Inflammatory macrophage treated with lipopolysaccharide for 1 hour (primary cell): ENCODE measurements around the gene SLC25A48.
"Not testable (repeated sequence)": the region's sequence is repeated elsewhere in the genome, so short reads cannot be mapped to it uniquely, and the experiment has no call there.

Source experiments
- DNase-seq, 2 donors: peaks; one replicate each; pipeline ENCODE4 v3.0.0-alpha.2; 2020 to 2022

The SLC25A48 gene

DNA sequence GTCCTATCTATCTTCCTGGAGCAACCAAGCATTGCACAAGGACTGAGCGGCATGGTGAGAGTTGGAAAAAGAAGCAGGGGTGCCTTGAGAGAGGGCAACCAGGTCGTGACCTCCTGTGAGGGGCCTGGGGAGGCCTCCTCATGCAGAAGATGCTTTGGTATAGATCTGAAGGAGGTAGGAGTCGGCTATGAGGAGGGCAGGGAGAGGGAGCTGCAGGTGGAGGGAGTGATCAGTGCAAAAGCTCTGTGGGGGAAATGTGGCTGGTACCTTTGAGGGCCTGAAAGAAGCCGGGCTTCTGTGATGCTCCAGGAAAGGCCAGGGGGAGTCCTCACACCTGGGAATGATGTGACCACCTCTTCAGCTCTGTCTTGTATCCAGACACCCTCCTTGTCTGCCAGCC, 3.6 kb upstream of the SLC25A48 start:
- DNase-seq = no peak

DNA sequence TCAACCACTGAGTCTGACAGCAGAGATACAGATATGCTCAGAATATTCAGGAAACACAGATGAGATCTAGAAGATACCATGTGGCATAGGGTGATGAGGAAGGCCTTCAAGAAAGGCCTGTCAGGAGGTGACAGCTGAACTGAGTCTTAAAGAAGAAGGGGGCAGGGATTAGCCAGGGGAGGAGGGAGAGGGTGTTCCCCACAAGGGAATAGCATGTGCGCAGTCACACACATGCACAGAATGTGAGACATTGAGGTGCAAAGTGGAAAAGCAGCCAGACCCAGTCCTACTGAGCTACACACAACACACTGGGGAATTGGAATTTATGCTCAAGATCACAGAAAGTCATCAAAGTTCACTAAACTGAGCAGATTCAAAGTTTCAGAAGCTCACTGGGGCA, 3.0 kb upstream of the SLC25A48 start:
- DNase-seq = no peak

DNA sequence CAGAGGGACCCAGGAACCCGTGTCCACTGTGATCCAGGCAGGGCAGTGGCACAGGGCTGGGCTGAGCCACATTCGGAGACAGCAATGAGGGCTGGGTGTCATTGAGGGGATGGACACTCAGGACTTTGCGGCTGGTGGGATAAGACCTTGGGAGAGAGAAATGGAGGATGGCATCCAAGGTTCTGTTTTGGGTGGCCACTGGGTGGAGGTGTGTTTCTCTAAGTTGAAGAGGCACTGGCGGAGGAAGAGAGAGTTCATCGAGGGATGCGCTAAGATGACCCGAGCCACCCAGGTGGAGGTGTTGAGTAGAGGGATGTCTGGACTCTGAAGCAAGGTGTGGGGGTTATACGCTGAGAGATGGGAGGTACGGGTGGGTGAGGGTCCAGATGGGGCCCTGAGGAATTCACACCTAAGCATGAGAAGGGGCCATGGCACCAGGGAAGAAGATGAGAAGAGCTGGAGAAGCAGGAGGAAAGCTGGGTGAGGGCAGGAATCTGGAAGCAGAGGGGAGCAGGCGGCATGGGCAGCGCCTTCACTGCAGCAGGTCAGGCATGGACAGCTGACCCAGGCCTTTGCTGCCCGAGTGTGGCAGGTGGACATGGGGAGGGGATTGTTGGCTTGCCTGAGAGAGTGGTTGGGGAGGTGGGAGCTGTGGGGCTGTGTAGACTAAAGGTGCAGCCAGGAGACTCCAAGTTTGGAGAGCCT, 2.5 kb upstream of the SLC25A48 start:
- no peak for DNase-seq

DNA sequence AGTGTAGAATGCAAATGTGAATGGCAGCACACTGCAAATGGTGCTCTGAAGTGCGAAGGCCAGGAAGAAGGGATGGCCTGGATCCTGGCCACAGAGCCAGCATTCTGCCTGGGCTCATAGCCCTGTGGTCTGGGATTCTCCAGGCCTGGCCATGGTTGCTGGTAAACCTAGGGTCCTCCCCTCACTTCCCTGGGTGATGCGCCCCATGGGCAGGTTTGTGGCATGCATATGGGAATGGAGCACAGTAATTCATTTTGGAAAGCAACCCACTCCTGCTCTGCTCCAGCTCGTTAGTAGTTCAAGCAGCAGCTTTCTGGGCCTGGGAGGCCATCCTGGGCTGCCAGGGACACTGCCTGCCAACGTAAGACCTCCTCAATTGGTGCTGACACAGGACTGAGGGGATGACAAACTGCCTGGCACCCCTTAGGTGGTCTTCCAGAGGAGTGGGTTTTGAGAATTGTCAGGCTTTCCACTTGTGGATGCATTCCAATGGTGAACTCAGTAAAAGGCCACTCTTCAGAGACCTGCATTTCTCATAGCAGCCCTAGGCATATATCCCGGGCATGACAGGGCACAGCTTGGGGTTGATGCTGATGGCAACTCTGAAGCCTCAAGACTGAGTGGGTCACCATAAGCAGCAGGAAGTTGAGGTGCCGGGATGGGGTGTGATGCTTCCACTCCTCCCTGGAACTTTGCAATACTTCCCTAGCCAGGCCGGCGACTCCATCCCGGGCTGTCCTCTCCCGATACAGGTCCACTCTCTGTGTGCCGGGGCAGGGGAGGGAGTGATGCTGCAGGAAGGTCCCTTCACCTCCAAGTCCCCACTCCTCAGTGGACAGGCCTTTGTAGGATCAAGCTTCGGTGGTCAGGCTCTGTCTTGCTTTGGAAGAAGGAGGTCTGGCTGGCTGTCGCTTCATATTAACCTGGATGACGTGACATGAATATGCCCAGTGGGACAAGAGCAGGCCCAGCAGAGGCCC, 1.2 kb upstream of the SLC25A48 start:
- no peak for DNase-seq

DNA sequence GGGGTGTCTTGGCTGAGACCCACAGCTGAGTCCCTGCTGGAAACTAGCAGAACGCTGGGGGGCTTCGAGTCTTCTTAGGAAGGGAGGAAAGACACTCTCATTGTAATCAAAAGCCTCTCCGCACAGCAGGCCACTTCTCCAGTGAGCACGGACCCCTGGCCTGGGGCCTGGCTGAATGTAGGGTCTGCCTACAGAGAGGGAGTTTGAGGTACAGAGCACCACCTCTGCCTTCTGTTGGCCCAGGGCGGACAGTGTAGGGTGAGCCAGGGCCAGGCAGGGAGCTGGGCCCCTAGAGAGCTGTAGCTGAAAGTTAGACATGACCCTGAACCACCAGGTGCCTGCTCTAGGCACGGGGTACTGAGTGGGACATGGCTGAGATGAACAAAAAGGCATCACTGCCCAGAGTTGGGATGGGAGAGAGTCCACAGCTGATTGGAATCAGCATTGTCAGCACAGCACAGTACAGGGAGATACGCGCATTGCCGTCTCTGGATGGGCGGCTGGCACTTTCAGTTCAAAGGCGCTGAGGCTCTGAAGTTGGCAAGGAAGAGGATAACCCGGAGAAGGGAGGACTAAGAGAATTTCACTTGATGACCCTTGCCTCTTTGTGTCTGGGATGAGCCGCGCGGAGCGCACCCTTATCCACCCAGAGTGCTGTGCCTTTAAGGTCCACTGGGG, 363 bp upstream of the SLC25A48 start:
- DNase-seq = peak in 1 of 2 donors; percentile 41

DNA sequence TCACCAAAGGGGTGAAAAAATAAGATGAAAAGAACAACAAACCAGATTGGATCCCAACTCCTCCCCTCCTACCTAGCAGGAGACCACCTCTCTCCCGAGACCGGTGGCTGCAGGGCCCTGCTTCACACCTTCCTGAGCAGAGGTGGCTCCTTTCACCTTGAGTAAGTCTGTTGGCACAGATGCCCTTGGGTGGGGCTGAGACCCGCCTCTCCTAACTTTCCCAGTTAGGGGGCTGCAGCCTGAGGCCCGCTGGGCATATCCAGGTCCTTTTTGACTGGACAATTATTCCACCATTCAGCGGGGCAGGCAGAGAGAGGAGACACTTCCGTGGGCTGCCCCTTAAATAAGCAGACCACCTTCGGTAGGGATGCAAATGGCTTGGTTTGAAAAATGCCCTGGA, 1.3 kb downstream of the SLC25A48 start:
- no peak for DNase-seq

DNA sequence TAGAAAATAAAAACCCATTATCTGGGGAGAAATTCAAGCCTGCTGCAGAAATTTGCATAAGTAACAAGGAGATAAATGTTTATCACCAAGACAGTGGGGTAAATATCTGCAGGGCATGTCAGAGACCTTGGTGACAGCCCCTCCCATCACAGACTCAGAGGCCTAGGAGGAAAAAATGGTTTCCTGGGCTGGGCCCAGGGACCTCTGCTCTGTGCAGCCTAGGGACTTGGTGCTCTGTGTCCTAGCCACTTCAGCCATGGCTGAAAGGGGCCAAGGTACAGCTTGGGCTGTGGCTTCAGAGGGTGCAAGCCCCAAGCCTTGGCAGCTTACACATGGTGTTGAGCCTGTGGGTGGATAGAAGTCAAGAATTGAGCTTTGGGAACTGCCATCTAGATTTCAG, 3.9 kb downstream of the SLC25A48 start:
- not testable (repeated sequence) for DNase-seq

DNA sequence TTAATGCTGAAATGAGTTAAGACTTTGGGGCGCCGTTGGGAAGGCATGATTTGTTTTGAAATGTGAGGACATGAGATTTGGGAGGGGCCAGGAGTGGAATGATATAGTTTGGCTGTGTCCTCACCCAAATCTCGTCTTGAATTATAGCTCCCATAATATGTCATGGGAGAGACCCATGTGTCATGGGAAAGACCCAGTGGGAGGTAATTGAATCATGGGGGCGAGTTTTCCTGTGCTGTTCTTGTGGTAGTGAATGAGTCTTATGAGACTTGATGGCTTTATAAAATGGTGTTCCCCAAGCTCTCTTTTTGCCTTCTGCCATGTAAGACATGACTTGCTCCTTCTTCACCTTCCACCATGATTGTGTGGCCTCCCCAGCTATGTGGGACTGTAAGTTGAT, 5.1 kb downstream of the SLC25A48 start:
- peak in 1 of 2 donors; percentile 63 for DNase-seq

DNA sequence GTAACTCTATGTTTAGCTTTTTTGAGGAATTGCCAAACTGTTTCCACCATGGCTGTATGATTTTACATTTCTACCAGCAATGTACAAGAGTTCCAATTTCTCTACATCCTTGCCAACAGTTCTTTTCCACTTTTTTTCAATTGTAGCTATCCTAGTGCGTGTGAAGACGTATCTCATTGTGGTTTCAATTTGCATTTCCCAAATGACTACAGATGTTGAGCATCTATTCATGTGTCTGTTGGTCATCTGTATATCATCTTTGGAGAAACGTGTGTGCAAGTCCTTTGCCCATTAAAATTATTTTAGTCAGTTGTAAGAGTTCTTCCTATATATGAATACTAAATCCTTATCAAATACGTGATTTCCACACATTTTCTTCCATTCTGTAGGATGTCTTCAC, 6.5 kb downstream of the SLC25A48 start:
- DNase-seq = no peak

DNA sequence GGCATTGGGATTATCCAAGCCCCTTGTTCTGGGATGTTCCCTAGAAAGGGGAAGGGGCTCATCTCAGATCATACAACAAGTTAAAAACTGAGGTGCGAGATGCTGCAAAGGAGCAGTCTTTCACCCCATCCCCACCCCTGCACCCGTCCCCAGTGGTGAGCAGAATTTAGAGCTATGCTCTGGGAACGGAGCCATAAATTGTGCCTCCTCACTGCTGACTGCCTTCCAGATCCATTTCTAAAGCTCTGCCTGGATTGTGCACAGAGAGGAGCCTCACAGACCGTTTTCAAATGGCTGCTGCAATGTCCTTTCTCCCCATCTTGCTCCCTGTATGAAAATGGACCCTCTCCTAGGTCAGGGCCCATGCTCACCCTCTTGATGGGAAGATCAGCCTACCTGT, 8.3 kb downstream of the SLC25A48 start:
- DNase-seq = no peak

DNA sequence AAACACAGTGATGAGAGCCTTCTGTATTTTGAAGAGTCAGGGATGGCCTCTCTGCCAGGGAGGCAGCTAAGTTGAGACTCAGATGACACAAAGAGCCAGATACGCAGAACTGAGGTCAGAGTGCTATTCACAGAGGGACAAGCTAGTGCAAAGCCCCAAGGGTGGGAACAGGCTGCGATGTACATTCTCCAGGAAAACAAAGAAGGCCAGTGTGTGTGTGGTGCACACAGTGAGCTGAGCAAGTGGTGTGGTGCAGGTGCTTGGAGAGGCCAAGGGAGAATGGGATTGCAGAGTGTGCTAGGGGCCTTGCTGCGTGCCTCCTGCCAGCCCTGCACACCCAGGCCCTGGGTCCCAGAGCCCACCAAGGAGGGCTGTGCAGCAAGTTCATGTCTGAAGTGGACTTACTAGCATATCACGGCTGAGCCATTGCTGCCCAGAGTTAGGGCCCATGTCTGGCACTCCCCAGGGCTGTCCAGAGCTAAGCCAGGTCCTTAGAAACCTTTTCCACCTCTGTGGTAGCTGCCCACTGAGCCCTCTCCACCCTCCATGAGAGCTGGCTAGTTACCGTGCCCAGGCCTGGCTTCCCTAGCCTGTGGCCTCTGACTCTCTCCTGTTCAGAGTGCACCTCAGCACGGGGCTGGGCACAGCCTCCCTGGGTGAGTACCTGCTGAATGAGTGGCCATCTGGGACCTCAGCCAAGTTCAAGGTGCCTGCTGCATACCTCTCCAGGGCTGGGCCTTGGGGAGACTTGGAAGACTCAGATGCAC, 9.3 kb downstream of the SLC25A48 start:
- no peak for DNase-seq

DNA sequence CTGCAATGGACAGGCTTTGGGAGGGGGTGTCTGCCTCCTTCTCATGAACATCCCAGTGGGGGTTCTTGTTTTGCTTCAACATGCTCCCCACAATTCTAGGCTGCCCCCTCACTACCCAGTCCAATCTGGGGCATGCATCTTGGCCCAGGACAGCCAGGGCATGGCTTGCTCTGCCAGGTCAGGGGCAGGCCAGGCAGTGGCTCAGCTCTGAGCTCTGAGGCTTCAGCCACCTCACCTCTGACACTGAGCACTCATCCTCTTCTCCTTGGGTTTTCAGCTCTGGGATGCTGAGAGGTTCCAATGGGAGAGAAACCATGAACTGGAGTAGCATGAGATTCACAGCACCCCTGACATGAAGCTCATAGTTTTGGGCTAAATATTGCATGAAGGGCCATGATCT, 11.8 kb downstream of the SLC25A48 start:
- DNase-seq = no peak

DNA sequence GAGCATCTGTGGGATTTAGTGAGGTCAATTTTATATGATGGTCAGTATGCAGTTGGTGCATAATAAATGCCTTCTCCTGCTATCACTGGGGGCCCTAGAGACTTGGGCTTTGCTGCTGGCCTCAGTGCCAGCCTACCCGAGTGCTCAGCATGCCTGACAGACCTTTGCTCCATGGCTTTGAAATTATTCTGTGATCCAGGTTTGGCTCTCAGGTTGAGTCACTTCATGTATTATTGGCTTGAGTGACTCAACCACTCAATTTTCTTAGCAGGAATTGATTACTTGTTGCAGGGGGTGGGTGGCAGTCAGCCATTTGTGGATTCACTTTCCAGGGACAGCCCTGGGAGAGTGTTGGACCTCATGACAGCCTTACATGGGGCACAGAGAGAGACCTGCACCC, 13.5 kb downstream of the SLC25A48 start:
- no peak for DNase-seq

DNA sequence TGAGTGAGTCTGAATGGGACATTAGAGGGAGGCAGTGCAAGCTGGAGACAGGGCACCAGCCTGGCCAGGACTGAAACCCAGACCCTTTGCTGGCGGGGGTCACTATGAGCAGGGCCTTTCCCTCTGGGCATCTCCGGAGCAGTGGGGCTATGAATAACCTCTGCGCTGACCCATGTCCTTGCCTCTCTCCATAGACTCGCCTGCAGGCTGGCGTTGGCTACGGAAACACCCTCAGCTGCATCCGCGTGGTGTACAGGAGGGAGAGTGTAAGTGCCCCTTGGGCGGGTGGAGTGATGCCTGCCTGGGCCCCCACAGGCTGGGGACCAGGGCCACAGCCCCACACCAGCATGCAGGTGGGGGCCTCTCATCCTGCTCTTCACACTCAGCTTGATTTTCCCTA, 15.8 kb downstream of the SLC25A48 start:
- no peak for DNase-seq

DNA sequence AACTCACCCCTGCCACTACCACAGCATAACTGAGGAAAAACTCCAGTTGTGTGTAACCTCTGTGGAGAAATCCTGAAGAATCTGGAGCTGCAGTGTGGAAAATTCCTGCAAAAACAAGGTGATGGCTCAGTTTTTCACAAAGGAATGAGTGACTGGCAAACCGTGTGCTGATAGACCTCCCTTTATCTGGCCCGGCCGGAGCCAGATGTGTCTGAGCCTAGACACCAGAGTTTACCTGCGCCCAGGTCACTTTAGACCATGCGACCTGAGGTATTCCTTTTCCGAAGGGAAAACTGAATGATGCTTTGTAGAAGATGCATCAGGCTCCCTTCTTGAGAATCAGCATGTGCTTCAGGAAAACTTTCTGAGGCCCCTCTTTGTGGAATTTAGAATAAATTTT, 16.2 kb downstream of the SLC25A48 start:
- no peak for DNase-seq

DNA sequence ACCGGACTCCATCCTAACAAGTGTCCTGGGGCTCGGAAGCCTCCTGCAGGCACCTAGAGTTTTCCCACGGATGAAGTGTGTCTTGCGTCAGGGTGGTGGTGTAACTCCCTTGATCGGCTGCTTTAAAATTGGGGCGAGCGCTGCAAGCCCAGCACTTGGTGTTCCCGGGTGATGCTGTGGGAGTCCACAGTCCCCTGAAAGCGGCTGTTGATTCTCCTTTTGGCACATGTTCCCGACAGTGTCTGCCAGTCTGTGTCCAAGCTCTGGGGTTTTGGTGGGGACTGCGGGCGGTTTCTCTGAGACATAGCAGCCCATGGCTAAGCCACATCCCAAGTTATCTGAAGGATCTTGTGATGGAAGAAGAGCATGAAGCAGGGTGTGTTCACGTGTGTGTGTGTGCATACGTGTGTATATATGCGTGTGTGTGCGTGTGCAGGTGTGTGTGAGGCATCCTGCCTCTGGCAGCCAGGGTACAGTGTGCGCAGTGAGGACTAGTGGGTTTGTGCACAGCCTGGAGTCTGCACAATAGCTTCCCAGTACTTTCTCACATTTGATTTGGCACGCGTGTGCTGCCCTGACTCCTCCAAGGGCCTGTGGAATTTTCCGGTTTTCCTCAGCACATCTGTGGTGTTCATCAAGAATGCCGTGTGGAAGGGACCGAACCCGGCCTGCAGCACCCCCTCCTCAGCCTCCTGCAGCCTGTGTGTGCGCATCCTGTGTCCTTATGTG, 16.9 kb downstream of the SLC25A48 start:
- no peak for DNase-seq

DNA sequence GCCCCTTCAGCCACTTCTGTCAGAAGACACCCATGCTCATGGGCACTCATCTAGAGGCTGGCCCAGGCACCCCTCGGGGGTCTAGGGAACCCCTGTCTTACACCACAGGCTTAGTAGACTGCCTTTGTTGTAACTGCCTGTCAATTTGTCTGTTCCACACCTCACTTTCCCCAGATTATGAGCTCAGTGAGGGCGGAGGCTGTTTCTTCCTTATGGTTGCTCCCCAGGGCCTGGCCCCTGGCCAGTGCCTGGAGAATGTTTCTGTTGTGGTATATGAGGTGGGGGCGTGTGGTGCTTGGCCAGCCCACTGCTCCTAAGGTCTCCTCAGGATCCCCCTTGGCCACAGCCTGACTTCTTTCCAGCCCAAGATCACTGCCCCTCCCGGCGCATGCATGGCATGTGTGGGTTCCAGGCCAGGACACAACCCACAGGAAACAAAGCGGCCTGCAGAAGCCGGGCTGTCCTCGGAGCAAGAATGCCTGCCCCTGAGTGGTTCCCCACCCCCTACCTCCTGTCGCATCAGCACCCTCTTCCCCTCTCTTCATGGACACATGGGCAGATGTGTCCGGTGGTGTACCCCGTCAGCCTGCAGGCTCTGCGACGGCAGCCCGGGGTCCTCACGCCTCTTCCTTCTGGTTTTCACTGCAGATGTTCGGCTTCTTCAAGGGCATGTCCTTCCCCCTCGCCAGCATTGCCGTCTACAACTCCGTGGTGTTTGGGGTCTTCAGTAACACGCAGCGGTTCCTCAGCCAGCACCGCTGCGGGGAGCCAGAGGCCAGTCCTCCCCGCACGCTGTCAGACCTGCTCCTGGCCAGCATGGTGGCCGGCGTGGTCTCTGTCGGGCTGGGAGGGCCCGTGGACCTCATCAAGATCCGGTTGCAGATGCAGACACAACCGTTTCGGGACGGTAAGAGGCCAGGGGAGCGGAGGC, 17.7 kb downstream of the SLC25A48 start:
- no peak for DNase-seq

DNA sequence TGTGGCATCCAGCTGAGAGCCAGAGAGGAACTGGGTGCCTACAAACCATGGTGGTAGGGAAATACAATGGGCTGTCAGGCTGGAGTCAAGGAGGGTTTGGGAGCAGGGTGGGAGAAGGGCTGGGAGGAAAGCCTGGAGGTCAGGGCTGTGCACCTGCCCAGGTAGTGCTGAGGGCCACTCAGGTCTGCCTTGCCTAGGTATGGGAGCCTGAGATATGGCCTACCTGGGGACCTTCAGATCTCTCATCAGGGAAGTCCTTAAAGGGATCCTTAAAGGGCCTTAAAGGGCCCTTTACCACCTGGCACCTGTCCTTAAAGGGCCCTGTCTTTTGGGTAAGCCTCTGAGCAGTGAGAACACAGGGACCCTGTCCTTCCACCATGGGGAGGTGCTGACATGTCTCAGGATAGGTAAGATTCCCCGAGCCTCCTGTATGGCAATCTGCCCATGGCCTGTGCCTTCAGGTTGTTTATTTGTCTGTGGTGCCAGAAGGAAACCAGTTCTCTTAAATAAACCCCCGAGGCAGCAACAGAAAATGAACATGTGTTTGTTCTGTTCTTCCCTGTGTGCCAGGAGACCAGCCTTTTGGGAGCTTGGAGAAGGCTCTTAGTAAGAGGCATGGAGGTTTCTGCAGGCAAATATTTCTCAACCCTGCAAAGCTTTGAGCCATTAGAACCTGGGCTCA, 23.3 kb downstream of the SLC25A48 start:
- DNase-seq = no peak

DNA sequence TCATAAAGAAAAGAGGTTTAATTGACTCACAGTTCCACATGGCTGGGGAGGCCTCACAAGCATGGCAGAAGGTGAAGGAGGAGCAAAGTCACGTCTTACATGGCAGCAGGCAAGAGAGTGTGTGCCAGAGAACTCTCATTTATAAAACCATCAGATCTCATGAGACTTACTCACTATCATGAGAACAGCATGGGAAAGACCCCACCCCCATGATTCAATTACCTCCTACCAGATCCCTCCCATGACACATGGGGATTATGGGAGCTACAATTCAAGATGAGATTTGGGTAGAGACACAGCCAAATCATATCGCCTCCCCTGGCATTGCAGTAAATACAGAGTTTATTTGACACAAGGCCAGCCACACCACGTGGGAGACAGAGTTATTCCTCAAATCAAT, 24.7 kb downstream of the SLC25A48 start:
- DNase-seq = peak; percentile 42 to 73

DNA sequence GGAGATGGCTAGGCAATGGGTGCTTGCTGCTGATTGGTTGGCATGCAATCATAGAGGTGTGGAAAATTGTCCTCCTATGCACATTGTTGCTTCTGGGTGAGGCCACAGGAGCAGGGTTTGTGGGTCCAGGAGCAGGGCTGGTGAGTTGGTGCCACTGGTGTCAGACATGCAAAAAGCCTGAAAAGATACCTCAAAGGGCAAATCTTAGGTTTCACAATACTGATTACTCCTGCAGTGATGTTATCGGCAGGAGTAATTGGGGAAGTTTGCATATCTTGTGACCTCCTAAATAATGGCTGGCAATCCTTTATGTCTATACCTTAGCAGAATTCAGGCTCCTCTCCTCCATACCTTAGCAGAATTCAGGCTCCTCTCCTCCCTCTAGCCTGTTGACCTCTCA, 25.2 kb downstream of the SLC25A48 start:
- DNase-seq = peak; percentile 56 to 85
